GM18861 (cell line): ENCODE data around the gene ZGLP1.
A peak's percentile ranks its signal among the peaks of the same experiment; 100 is the strongest.
"Not testable (repeated sequence)": the region's sequence is repeated elsewhere in the genome, so short reads cannot be mapped to it uniquely, and the experiment has no call there.

Experiments used
- ATAC-seq: cut with Tn5 transposase; IDR thresholded peaks from one replicate; pipeline ENCODE4 v1.9.1; 2021; ENCODE audit not compliant: unreplicated experiment

ZGLP1 gene

GRCh38 chr19:10282043-10282442 lies 27.6 kb downstream of the ZGLP1 start:
- ATAC-seq = not testable (repeated sequence)

DNA sequence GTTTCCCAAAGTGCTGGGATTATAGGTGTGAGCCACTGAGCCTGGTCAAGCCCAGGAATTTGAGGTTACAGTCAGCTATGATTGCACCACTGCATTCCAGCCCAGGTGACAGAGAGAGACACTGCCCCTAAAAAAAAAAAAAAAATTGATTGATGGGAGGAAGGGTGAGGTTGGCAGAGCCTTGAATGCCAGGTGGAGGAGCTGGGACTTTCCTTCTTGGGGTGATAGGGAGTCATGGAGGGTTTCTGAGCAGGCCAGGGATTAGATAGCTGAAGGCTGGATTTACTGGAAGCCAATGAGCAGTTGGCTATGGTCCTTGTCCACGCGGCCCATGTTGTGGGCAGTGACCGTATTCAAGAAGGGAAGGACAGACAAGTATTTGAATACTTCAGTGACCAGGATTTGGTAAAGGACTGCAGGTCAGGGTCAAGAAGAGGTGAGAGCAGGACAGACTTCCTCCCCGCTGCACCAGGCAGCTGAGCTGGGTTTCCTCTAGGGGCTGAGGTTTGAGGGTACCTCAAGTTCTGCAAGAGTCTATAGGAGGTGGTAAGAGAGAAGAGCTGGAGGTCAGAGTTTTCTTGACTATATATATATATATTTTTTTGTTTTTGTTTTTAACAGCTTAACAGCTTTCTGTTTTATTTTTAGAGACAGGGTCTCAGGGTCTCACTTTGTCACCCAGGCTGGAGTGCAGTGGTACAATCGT lies 29.7 kb downstream of the ZGLP1 start:
- ATAC-seq = no peak

- no peak for ATAC-seq
Observed at GRCh38 chr19:10278935-10279334, 30.7 kb downstream of the ZGLP1 start.

DNA sequence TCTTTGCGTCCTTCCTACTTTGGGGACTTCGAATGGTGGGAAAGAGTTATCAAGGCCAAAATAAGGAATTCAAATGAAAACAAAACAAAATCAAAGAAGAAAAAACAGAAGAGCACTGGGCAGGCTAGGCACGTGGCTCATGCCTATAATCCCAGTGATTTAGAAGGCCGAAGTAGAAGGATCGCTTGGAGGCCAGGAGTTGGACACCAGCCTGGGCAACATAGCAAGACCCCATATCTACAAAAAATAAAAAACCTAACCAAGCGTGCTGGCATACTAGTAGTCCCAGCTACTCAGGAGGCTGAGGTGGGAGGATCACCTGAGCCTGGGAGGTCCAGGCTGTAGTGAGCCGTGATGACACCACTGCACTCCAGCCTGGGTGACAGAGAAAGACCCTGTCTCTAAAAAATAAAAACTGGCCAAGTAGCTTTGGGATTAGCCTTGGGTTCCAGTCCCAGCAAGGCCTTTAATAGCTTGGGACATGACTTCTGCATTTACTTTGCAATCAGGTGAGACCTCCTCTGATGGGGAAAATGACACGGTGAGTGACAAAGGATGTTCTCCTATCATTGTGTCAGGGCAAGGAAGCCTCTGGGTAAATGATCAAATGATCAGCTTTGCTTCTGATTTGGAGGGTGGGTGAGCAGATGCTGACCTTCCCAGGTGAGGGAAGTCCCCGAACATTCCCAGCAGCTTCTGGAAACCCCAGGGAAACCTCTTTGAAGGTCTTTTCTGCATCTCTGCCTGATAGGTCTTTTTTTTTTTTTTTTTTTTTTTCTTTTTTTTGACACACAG lies 31.6 kb downstream of the ZGLP1 start:
- no peak for ATAC-seq

- no peak for ATAC-seq
Observed at GRCh38 chr19:10274589-10274988, 35.0 kb downstream of the ZGLP1 start.

GRCh38 chr19:10271543-10272086 lies 38.0 kb downstream of the ZGLP1 start:
- ATAC-seq = peak; percentile 18

DNA sequence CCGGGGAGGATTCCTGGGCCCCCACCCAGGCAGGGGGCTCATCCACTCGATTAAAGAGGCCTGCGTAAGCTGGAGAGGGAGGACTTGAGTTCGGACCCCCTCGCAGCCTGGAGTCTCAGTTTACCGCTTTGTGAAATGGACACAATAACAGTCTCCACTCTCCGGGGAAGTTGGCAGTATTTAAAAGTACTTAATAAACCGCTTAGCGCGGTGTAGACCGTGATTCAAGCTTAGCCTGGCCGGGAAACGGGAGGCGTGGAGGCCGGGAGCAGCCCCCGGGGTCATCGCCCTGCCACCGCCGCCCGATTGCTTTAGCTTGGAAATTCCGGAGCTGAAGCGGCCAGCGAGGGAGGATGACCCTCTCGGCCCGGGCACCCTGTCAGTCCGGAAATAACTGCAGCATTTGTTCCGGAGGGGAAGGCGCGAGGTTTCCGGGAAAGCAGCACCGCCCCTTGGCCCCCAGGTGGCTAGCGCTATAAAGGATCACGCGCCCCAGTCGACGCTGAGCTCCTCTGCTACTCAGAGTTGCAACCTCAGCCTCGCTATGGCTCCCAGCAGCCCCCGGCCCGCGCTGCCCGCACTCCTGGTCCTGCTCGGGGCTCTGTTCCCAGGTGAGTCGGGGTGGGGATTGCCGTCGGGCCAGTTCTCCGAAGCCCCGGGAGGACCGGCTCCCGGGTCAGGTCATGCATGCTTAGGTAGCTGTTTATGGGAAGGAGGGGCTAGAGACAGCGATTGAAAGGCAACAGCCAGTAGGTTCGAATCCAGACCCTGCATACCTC lies 38.8 kb downstream of the ZGLP1 start, which contains the start of gene ICAM1:
Gene ICAM1 (plus strand): TSS at position 505 of the 779 bp plus-strand sequence. CDS start 40 bp downstream, at position 545.
- peak; percentile 34 for ATAC-seq

DNA sequence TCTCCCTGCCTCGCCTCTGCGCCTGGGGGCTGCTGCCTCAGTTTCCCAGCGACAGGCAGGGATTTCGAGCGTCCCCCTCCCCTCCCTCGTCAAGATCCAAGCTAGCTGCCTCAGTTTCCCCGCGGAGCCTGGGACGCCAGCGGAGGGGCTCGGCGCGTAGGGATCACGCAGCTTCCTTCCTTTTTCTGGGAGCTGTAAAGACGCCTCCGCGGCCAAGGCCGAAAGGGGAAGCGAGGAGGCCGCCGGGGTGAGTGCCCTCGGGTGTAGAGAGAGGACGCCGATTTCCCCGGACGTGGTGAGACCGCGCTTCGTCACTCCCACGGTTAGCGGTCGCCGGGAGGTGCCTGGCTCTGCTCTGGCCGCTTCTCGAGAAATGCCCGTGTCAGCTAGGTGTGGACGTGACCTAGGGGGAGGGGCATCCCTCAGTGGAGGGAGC lies 39.4 kb downstream of the ZGLP1 start:
- ATAC-seq = no peak

GRCh38 chr19:10269333-10270179 lies 40.1 kb downstream of the ZGLP1 start:
- peak; percentile 31 for ATAC-seq

DNA sequence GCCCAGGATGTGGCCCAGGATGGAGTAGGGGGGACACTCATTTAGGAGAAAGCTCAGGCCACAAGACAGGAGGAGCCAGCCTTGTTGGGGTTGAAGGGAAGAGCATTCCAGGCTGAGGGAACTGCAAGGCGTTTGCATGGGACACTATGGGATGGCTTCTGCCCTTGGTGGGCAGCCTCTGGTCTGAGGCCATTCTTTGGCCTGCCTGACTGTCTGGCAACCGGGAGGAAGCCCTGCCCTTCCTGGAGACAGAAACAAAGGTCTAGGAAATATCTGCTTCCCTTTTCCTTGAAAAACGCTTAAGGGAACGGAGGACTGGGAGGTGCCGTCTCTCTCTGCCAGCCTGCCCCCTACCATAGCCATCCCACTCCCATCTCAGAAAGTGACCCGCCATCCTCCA lies 41.5 kb downstream of the ZGLP1 start:
- ATAC-seq = no peak

DNA sequence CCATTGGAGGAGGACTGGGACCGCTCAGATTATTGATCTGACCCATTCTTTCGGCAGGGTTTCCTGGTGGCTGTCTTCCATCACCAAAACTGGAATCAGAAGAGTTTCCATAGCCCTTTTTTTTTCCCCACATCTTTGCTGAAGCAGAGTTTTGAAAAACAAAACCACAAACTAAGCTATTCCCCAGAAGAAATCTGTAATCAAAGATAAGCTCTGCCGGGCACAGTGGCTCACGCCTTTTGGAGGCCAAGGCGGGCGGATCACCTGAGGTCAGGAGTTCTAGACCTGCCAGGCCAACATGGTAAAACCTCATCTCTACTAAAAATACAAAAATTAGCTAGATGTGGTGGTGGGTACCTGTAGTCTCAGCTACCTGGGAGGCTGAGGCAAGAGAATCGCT lies 42.9 kb downstream of the ZGLP1 start:
- ATAC-seq = no peak

DNA sequence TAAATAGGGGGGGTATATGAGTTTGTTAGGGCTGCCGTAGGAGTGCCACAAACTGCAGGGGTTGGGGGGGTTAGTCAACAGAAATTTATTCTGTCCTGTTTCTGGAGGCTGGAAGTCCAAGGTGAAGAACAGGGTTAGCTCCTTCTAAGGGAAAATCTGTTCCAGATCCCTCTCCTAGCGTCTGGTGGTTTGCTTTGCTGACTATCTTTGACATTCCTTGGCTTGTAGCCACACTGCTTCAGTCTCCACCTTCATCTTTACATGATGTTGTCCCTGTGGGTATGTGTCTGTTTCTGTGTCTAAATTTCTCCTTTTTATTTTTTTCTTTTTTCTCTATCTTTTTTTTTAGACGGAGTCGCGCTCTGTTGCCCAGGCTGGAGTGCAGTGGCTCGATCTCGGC lies 46.8 kb downstream of the ZGLP1 start:
- no peak for ATAC-seq

DNA sequence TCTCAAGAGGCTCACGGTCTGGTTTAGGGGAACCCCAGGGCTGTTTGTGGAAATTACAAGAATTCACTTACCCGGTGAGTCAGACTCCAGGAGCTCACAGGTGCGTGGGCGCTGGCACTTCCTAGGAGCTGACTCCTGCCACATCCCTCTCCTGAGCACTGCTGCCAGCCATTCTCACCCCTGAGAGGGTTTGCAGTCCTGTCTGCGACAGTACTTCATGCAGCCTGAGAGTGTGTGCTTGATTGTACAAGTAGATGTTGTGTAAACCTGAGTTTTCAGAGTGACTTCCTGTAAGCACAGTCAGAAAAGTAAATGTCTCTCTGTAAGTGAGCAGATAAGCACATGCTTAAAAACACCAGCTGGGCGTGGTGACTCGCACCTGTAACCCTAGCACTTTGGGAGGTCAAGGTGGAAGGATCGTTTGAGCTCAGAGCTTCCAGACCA lies 49.5 kb downstream of the ZGLP1 start:
- no peak for ATAC-seq

DNA sequence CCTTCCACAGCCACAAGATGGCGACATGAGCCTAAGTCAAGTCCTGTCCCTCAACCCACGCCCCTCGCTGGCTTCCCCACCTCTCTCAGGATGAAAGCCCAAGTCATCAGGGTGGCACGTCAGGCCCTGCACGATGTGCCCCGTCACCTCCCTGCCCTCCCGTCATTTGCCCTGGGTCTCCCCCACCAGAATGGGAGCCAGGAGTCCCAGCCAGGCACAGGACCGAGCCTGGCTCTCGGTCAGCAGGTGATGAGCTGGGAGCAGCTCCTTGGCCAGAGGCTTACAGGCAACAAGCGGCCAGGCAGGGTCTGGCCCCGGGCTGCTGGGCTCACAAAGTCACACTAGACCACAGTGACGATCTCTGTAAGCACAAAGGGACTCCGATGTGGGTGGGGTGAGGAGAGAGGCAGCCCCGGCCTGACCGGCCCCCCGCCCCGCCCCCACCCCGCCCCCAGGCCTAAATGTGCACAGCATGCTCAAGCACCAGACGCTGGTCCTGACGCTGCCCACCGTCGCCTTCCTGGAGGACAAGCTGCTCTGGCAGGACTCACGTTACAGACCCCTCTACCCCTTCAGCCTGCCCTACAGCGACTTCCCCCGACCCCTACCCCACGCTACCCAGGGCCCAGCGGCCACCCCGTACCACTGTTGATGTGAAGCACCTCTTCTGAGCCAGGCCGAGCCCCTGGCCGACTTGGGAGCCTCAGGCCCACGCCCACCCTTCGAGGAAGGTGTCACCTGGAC lies 50.3 kb downstream of the ZGLP1 start:
- no peak for ATAC-seq

- ATAC-seq = no peak
Observed at GRCh38 chr19:10258080-10258710, 51.4 kb downstream of the ZGLP1 start.

DNA sequence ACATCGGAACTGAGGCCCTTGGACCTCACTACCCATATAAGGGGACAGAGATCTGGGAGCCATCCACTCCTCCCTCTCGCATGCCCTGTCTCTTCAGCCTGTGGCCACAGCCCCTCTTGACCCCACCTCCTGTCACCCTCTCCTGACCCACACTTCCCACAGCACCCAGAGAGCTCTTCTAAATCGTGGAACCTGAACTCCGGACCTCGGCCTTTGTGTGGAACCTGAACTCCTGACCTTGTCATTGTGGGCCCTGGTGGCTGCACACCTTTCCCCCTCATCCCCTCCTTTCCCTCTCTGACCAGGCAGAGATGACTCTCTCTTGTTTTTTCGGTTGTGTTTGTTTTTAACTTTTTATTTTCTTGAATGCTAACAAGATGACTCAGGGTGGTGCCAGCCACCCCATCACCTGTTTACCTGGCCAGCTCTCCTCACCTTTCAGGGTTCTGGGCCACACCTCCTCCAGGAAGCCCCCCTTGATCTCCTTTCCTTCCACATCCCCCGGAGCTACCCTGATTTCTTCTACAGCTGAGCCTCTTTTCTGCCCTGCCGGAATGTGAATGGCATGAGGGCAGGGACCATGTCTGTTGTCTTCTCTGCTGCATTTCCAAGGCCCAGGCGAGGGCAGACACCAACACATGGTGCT lies 52.5 kb downstream of the ZGLP1 start:
- ATAC-seq = no peak

DNA sequence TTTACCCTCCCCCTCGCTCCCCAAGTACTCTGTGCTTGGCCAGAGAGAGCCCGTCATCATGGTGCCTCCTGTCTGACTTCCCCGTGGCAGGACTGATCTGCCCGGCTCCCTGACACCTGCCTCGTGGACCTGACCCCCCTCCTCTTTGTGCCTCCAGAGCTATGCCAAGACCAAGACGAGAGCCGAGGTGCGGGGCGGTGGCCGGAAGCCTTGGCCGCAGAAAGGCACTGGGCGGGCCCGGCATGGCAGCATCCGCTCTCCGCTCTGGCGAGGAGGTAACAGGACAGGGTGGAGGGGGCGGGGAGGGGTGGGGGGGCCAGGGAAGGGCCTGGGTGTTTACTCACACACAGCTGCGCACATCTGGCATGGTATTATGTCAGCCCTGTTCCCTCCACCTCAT lies 53.1 kb downstream of the ZGLP1 start:
- ATAC-seq = no peak

DNA sequence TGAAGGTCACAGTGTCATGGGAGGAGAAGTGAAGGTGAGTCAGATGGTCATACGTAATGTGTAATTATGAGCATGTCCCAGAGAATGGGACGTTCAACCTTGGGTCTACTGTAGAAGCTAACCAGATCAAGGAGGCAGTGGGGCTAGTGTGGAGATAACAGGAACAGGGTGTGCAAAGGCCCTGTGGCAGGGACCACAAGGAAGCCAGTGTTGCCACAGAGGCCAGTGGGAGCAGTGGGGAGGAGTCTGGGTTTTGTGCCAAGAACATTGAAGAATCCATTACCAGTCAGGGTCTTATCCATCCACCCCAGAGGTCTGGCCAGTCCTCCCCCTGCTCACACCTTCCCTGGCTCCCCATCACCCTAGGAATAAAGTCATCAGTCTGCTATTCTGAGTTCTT lies 54.3 kb downstream of the ZGLP1 start:
- ATAC-seq = no peak
